NCI-H2107 treated with DMSO at 0.1 percent for 48 hours (cell line): ENCODE data around the gene NEDD1.

Experiments
- DNase-seq: peaks from one replicate; lab custom pipeline; 2025; ENCODE audit not compliant: unreplicated experiment; lab: John Stamatoyannopoulos, UW

Gene NEDD1

GRCh38 chr12:96901175-96901574, 5.9 kb upstream of the NEDD1 start:
- DNase-seq, result no peak

- DNase-seq, result no peak
These were observed 5.0 kb upstream of the NEDD1 start for GRCh38 chr12:96902076-96902475.

- no peak for DNase-seq
These were observed 584 bp upstream of the NEDD1 start for GRCh38 chr12:96906498-96906848.

- DNase-seq, result peak; percentile 31
These were observed 790 bp downstream of the NEDD1 start for GRCh38 chr12:96907671-96908422.

- DNase-seq, result no peak
These were observed 1.3 kb downstream of the NEDD1 start for GRCh38 chr12:96908423-96908675.

- DNase-seq, result no peak
These were observed 5.2 kb downstream of the NEDD1 start for GRCh38 chr12:96912261-96912660.

- no peak for DNase-seq
These were observed 5.9 kb downstream of the NEDD1 start for GRCh38 chr12:96912943-96913342.

- DNase-seq, result no peak
These were observed 12.6 kb downstream of the NEDD1 start for GRCh38 chr12:96919510-96920210.

GRCh38 chr12:96948782-96949181, 41.7 kb downstream of the NEDD1 start:
- DNase-seq, result no peak

- no peak for DNase-seq
These were observed 72.5 kb downstream of the NEDD1 start for GRCh38 chr12:96979532-96979931.

- DNase-seq, result no peak
These were observed 73.9 kb downstream of the NEDD1 start for GRCh38 chr12:96980991-96981414.

- no peak for DNase-seq
These were observed 74.9 kb downstream of the NEDD1 start for GRCh38 chr12:96981911-96982310.

- DNase-seq, result no peak
These were observed 75.6 kb downstream of the NEDD1 start for GRCh38 chr12:96982671-96983070.

- DNase-seq, result no peak
These were observed 78.7 kb downstream of the NEDD1 start for GRCh38 chr12:96985515-96986362.

GRCh38 chr12:96986883-96987523, 79.9 kb downstream of the NEDD1 start:
- DNase-seq, result peak; percentile 35

- no peak for DNase-seq
These were observed 81.9 kb downstream of the NEDD1 start for GRCh38 chr12:96988919-96989318.

- DNase-seq, result peak; percentile 40
These were observed 82.9 kb downstream of the NEDD1 start for GRCh38 chr12:96989916-96990315.

- DNase-seq, result no peak
These were observed 87.8 kb downstream of the NEDD1 start for GRCh38 chr12:96994900-96995299.

GRCh38 chr12:96995861-96996260, 88.8 kb downstream of the NEDD1 start:
- no peak for DNase-seq

- DNase-seq, result no peak
These were observed 90.9 kb downstream of the NEDD1 start for GRCh38 chr12:96997797-96998484.

- no peak for DNase-seq
These were observed 96.2 kb downstream of the NEDD1 start for GRCh38 chr12:97003276-97003675.
